SH-SY5Y (cell line): ENCODE results near the gene CBLL1.

ENCODE experiments used
- GATA2 ChIP-seq: IDR thresholded peaks from 2 replicates; pipeline ENCODE4 v1.6.1; 2011; ENCODE audit warnings: mild to moderate bottlenecking, low read depth, low read length
- GATA3 ChIP-seq: IDR thresholded peaks from 2 replicates; pipeline ENCODE4 v1.6.1; 2011; ENCODE audit warnings: low read depth, mild to moderate bottlenecking, low read length, moderate library complexity

GRCh38 chr7:107715531-107715930 lies 28.4 kb upstream of the CBLL1 start:
- TF ChIP-seq GATA2, result no peak
- TF ChIP-seq GATA3, result 0 out of 2 replicates have a peak, but pooled peaks have one; percentile 17
